DND-41 (cell line): ENCODE data around the gene FSD2.

Experiments
- ATAC-seq: fragments of 200-7000 bp; cut with Tn5 transposase; 3 replicates; pipeline ENCODE4 v1.9.1; 2021; ENCODE audit warnings: low read depth; ENCODE audit not compliant: insufficient read depth
- DNase-seq: peaks from one replicate; pipeline ENCODE4 v3.0.0-alpha.2; 2020
- H2AFZ ChIP-seq: 2 replicates; pipeline ENCODE4 v1.6.0; 2012; ENCODE audit warnings: low read depth, low read length
- H3K27ac ChIP-seq: 2 replicates; pipeline ENCODE4 v1.5.1; 2012; ENCODE audit warnings: low read length, inconsistent platforms
- H3K27me3 ChIP-seq: fragments of 200-600 bp; sonication (generic); 2 replicates; pipeline ENCODE4 v1.6.0; 2012; ENCODE audit warnings: low read length, mild to moderate bottlenecking, inconsistent platforms; ENCODE audit not compliant: insufficient read depth, poor library complexity
- H3K36me3 ChIP-seq: 2 replicates; pipeline ENCODE4 v1.5.1; 2012; ENCODE audit warnings: low read length, inconsistent platforms; ENCODE audit not compliant: insufficient read depth
- H3K4me1 ChIP-seq: 2 replicates; pipeline ENCODE4 v1.5.1; 2012; ENCODE audit warnings: mild to moderate bottlenecking, low read length; ENCODE audit not compliant: insufficient read depth
- H3K4me2 ChIP-seq: 2 replicates; pipeline ENCODE4 v1.6.0; 2012; ENCODE audit warnings: mild to moderate bottlenecking, moderate library complexity, low read length, inconsistent platforms; ENCODE audit not compliant: insufficient read depth
- H3K4me3 ChIP-seq, 2 experiments: fragments of 200-600 bp in 1 of 2; shearing (Covaris generic) in 1 of 2; 2 replicates each; pipeline ENCODE4 v1.5.1; 2012 to 2016; ENCODE audit warnings: inconsistent platforms in 2 of 2, low read length in 2 of 2, mild to moderate bottlenecking in 2 of 2, low read depth in 1 of 2, moderate library complexity in 1 of 2
- H3K79me2 ChIP-seq: 2 replicates; pipeline ENCODE4 v1.6.0; 2012; ENCODE audit warnings: low read length, inconsistent platforms; ENCODE audit not compliant: insufficient read depth
- H3K9ac ChIP-seq: 2 replicates; pipeline ENCODE4 v1.6.0; 2012; ENCODE audit warnings: low read depth, mild to moderate bottlenecking, inconsistent platforms, low read length, moderate library complexity
- H3K9me3 ChIP-seq: 2 replicates; pipeline ENCODE4 v1.5.1; 2012; ENCODE audit warnings: low read length, moderate library complexity, mild to moderate bottlenecking, inconsistent platforms; ENCODE audit not compliant: insufficient read depth, severe bottlenecking
- H4K20me1 ChIP-seq: 2 replicates; pipeline ENCODE4 v1.6.0; 2012; ENCODE audit warnings: low read length; ENCODE audit not compliant: insufficient read depth
- EZH2 ChIP-seq: IDR thresholded peaks from 3 replicates; pipeline ENCODE4 v1.6.1; 2012; ENCODE audit warnings: borderline replicate concordance, low read depth, mild to moderate bottlenecking, moderate library complexity, low read length, inconsistent platforms; ENCODE audit not compliant: severe bottlenecking
- TF ChIP-seq, protein P1 (sequence below): IDR thresholded peaks from 2 replicates; pipeline ENCODE4 v1.5.1; 2012; ENCODE audit warnings: borderline replicate concordance, low read length, moderate library complexity, mild to moderate bottlenecking; ENCODE audit not compliant: poor library complexity, severe bottlenecking; ENCODE audit errors: extremely low read depth

The FSD2 gene

GRCh38 chr15:82832601-82833361, 26.9 kb upstream of the FSD2 start:
- peaks cover 88% of the 10 kb centered on the region for H3K36me3 ChIP-seq

DNA sequence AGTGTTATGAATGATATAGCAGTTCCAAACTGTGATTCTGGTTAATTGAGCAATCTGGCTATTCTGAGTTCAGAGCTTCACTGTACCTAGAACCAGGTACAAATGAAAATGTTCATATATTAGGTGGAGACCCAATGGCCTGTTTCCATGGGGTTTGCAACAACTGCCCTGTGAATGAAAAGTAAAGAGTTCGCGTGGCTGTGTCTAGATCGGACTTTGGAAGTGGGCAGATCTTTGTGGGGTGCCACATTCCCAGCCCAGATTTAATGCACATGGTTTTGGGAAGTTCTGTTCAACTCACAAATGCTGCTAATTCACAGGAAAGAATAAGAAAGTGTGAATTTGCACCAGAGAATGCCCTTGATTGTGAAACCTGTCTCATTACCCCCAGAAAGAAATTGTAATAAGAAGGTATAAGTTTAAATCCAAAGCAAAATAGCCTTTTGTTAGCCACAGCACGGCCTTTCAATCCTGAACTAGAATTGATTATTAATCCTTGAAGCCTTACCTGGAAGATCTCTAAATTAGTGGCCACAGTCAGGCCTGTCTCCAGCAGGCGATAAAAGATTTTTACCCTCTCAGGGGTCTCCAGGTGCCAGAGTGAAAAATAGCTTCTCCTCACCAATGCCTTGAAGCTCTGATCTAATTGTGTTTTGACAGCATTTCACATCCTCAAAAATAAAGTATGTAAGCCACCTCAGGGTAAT, 26.2 kb upstream of the FSD2 start:
- Histone ChIP-seq H3K9ac (no peak overlapping the region), H3K4me1 (no peaks in the 10 kb centered on the region)

More at GRCh38 chr15:82832601-82833361, 26.9 kb upstream of the FSD2 start:
- DNase-seq (no peak), ATAC-seq (no peak)
- H3K4me3 ChIP-seq = no peak overlapping the region
- no peaks in the 10 kb centered on the region for H3K27me3 ChIP-seq
- H3K4me2 ChIP-seq = no peak overlapping the region
- H4K20me1 ChIP-seq = 0 out of 2 replicates have a peak, but pooled peaks cover 4% of the 10 kb centered on the region
- H3K79me2 ChIP-seq = no peaks in the 10 kb centered on the region
- no peaks in the 10 kb centered on the region for H3K4me1 ChIP-seq
- H3K9ac ChIP-seq = no peak overlapping the region
- H3K27ac ChIP-seq = no peak overlapping the region
- no peak for TF ChIP-seq EZH2
- TF ChIP-seq, protein P1, sequence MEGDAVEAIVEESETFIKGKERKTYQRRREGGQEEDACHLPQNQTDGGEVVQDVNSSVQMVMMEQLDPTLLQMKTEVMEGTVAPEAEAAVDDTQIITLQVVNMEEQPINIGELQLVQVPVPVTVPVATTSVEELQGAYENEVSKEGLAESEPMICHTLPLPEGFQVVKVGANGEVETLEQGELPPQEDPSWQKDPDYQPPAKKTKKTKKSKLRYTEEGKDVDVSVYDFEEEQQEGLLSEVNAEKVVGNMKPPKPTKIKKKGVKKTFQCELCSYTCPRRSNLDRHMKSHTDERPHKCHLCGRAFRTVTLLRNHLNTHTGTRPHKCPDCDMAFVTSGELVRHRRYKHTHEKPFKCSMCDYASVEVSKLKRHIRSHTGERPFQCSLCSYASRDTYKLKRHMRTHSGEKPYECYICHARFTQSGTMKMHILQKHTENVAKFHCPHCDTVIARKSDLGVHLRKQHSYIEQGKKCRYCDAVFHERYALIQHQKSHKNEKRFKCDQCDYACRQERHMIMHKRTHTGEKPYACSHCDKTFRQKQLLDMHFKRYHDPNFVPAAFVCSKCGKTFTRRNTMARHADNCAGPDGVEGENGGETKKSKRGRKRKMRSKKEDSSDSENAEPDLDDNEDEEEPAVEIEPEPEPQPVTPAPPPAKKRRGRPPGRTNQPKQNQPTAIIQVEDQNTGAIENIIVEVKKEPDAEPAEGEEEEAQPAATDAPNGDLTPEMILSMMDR = no peak
- no peaks in the 10 kb centered on the region for H3K9me3 ChIP-seq
- H2AFZ ChIP-seq = no peak overlapping the region

DNA sequence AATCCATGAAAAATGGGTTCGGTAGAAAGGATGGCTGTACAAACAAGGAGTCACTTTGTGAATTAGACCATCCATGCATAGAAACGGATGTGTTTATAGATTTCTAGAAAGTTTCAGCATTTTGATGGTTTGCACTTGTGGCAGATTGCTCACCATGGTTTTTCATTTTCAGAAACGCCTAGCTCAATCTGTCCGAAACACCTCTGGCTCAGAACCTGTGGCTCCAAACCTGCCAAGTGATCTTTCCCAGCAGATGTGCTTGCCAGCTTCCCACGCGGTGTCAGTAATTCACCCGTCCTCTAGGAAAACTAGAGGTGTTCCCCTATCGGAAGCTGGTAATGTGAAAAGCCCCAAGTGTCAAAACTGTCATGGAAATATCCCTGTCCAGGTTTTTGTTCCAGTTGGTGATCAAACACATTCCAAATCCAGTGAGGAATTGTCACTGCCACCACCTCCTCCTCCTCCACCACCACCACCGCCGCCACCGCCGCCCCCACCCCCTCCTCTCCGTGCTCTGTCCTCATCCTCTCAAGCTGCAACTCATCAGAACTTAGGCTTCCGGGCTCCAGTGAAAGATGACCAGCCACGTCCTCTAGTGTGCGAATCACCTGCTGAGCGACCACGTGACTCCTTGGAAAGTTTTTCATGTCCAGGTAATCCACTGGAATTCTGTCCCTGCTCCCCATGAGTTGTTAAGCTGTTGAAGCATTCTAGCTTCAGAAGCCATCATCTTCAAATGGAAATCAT, 24.7 kb upstream of the FSD2 start:
- 0 out of 2 replicates have a peak, but pooled peaks cover 4% of the 10 kb centered on the region for H4K20me1 ChIP-seq
- no peaks in the 10 kb centered on the region for H3K27me3 ChIP-seq
- no peak overlapping the region for H3K4me3 ChIP-seq
- no peaks in the 10 kb centered on the region for H3K79me2 ChIP-seq
- ATAC-seq = no peak
- no peak overlapping the region for H3K9ac ChIP-seq
- DNase-seq = no peak
- H3K9me3 ChIP-seq = no peaks in the 10 kb centered on the region
- peaks cover 91% of the 10 kb centered on the region for H3K36me3 ChIP-seq
- H3K4me2 ChIP-seq = no peak overlapping the region
- no peak overlapping the region for H2AFZ ChIP-seq
- TF ChIP-seq, protein P1 = no peak
- no peak for TF ChIP-seq EZH2
- no peak overlapping the region for H3K27ac ChIP-seq
- H3K4me1 ChIP-seq = no peaks in the 10 kb centered on the region

More for the DNA sequence above, 26.2 kb upstream of the FSD2 start:
- DNase-seq = no peak
- H3K36me3 ChIP-seq = peaks cover 91% of the 10 kb centered on the region
- no peak for ATAC-seq
- no peak overlapping the region for H2AFZ ChIP-seq
- no peaks in the 10 kb centered on the region for H3K9me3 ChIP-seq
- H3K27ac ChIP-seq = no peak overlapping the region
- no peak overlapping the region for H3K4me2 ChIP-seq
- TF ChIP-seq, protein P1 = no peak
- no peak for TF ChIP-seq EZH2
- H3K79me2 ChIP-seq = no peaks in the 10 kb centered on the region
- no peak overlapping the region for H3K4me3 ChIP-seq
- no peaks in the 10 kb centered on the region for H3K27me3 ChIP-seq
- 0 out of 2 replicates have a peak, but pooled peaks cover 4% of the 10 kb centered on the region for H4K20me1 ChIP-seq
